Fibroblast of mammary gland (primary cell): ENCODE data around the gene NOXA1.

Source experiments
- DNase-seq: peaks from one replicate; pipeline ENCODE4 v3.0.0-alpha.2; 2010; ENCODE audit warnings: low read depth
- H3K4me3 ChIP-seq: 2 replicates; pipeline ENCODE4 v1.5.1; 2011; ENCODE audit warnings: low read depth, mild to moderate bottlenecking, low read length, moderate library complexity; ENCODE audit not compliant: control insufficient read depth
- CTCF ChIP-seq: conservative IDR thresholded peaks from 2 replicates; pipeline ENCODE4 v1.5.1; 2011; ENCODE audit warnings: low read depth, low read length, inconsistent platforms; ENCODE audit not compliant: control insufficient read depth, insufficient read depth

Gene NOXA1

GRCh38 chr9:137433916-137434431 is 10.8 kb downstream of the NOXA1 start:
- TF ChIP-seq CTCF: no peak
- H3K4me3 ChIP-seq: no peak overlapping the region

DNA sequence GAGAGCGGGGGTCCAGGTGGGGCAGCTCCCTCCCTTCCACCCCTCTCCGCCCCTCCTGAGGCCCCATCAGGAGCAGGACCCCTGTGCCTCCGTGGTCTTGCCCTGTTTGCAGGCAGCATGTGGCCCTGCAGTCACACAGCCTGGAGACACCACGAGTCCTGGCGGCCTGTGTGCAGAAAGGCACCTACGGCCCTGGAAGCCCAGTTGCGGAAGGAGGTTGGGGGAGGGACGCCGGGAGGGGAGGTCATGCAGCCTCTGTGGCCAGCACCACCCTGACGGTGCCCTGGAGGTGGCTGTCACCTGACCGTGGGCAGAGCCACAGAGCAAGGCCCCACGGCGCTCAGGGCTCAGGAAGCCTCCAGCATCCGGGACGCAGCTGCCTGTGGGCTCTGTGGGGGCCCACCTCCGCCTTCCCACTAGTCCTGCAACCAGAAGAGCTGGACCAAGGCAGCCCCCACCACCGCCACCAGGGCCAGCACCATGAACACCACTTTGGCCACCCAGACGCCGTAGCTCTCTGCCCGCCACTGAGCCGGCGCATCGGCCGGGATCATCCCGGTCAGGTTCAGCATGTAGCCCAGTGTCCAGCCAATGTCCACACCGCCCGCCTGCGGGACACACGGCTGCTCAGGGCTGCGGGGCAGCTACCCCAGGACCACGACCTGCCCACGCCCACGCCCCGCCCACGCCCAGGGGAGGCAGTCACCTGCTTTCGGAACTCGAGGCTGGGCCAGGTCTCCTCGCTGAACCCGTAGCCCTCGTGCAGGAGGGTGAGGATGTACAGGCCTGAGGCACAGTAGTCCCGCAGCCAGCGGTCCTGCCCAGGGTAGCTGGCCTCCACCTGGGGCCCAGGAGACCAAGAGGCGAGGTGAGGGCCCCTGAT is 11.5 kb downstream of the NOXA1 start:
- TF ChIP-seq CTCF: no peak
- no peak for DNase-seq
- no peak overlapping the region for H3K4me3 ChIP-seq

More at GRCh38 chr9:137433916-137434431, 10.8 kb downstream of the NOXA1 start:
- DNase-seq: no peak

GRCh38 chr9:137435381-137435891 is 12.2 kb downstream of the NOXA1 start:
- no peak for TF ChIP-seq CTCF
- no peak overlapping the region for H3K4me3 ChIP-seq
- DNase-seq: no peak

- no peak overlapping the region for H3K4me3 ChIP-seq
- TF ChIP-seq CTCF: no peak
- peak; percentile 85 for DNase-seq
Observed at GRCh38 chr9:137435980-137436760, 13.0 kb downstream of the NOXA1 start.

DNA sequence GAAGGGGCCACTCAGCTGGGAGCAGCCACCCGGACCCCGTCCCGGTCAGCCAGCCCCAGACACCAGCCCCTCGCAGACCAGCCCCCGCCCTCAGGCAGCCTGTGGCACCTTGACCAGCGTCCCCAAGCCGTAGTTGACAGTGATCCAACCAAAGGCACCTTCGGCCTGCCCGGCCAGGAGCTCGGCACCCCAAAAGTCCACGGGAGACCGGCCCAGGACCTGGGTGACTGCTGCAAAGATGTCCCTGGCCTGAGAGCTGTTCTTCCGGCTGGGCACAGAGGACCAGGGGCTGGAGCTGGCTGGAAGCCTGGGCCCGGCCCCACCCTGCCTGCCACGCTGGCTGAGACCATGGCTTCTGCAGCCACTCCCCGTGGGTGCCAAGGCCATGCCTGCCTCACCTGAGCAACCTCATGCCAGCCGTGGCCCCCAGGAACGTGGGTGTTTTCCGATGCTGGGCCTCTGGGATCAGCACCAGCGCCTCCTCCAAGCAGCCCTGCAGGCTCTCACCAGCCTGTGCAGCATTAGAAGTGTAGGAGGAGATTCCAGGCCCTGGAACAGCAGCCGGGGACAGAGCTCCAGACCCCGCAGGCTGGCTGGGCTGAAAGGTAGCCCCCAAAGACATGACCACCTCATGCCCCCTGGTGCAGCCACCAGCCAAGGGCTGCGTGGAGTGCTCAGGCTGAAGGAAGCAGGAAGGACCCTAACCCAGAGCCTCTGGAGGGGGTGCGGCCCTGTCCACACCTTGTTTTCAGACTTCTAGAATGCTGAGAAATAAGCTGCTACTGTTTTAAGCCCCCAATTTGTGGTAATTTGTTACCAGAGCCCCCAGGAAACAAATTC is 13.8 kb downstream of the NOXA1 start:
- DNase-seq: no peak
- no peak overlapping the region for H3K4me3 ChIP-seq
- no peak for TF ChIP-seq CTCF
